AG09319 (cell line): ENCODE results near the gene UNG.

ENCODE experiments used
- DNase-seq: peaks from one replicate; pipeline ENCODE4 v3.0.0-alpha.2; 2010; ENCODE audit warnings: low read depth; ENCODE audit errors: extremely low read depth
- TF ChIP-seq, protein P1 (sequence below): IDR thresholded peaks from 2 replicates; pipeline ENCODE4 v1.5.1; 2011; ENCODE audit warnings: low read depth, mild to moderate bottlenecking, inconsistent platforms, low read length, moderate library complexity

UNG gene

DNA sequence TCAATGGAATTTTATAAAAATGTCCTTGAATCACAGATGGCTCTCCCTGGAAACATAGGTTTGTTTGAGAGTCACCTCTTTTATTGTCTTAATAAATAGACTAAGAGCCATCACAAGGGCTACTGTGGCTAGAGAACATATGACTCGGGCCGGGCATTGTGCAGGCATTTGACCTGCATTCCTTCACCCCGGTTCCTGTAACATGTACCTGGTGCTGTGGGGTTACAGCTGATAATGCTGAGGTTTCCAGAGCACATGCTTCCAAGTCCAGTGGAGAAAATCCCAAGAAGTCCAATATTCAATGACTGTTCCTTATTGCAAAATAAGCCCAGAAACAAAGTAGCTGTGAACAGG is 18.0 kb downstream of the UNG start:
- TF ChIP-seq, protein P1, sequence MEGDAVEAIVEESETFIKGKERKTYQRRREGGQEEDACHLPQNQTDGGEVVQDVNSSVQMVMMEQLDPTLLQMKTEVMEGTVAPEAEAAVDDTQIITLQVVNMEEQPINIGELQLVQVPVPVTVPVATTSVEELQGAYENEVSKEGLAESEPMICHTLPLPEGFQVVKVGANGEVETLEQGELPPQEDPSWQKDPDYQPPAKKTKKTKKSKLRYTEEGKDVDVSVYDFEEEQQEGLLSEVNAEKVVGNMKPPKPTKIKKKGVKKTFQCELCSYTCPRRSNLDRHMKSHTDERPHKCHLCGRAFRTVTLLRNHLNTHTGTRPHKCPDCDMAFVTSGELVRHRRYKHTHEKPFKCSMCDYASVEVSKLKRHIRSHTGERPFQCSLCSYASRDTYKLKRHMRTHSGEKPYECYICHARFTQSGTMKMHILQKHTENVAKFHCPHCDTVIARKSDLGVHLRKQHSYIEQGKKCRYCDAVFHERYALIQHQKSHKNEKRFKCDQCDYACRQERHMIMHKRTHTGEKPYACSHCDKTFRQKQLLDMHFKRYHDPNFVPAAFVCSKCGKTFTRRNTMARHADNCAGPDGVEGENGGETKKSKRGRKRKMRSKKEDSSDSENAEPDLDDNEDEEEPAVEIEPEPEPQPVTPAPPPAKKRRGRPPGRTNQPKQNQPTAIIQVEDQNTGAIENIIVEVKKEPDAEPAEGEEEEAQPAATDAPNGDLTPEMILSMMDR = no peak
- no peak for DNase-seq

DNA sequence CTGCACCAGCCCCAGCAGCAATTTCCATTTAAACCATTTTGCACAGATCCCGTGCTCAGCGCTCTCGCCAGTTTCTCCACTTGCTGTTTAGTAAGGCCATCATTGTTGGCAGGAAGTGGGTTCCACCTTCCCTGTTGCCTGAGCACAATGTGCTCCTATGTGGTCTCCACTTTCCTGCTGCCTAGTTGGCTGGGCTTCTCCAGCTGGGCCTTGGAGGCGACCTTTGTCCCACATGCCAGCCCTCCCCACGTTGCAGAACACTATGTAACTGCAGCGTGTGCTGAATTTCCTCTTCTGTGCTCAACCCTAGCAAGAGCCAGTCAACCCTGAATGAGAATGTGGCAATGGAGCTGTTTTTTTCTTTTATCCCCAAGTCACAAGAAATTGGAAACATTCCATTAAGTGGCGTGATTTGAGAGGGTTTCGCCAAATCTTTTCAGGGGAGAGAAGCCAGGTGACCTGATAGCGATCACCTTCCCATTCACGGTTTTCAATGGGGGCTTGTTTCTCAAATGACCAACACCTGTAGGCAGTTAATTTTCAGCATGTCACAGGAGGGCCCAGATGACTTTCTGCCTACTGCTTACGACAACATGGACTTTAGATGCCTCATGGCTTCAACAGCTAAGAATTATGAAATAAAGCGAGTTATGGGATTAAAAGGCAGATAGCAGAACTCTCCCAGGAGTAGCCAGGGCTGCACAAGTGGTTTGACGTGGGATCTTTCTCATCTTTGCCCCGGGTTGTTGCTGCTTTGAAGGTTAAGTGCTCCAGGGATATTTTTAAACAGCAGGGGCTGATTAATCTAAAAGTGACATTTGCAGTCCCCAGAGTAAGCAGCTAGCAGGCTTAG is 18.6 kb downstream of the UNG start, which contains the start of gene ACACB:
TSS of gene ACACB (plus strand) at position 830 of the 853 bp plus-strand sequence. CDS start 22,819 bp downstream, outside the sequence.
- DNase-seq = no peak
- TF ChIP-seq, protein P1 = no peak

DNA sequence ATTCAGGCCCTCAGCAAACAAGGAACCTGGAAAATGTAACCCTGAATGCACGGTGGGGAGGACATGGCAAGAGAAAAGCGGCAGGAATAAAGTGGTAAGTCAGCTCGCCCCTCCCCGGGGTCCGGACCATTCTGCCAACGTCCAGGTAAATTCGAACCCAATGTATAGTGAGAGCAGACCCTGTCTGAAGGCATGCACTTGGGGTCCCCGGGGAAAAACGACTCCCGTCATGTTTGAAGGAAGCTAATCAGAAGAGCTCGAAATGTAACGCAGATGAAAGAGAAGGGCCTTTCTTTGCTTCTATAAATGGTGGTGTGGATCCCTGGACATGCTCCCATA is 19.2 kb downstream of the UNG start:
- DNase-seq = no peak
- TF ChIP-seq, protein P1 = no peak

DNA sequence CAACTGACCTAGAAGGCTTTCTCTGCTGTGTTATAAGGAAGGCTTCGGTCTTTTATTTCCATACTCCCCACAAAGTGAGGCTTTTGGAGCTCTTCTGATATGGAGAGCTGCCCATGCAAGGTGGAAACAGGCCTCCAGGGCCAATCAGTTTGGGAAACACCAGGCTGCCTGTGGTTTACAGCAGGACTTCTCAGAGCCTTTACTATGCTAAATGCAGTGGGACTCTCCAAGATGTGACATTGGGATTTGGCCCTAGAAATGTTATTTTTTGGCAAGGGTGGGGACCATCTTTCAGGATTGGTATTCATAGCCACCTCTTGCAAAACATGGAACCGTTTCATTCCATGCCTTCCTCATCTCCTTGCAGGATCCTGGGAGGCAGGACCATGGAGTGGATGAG is 22.7 kb downstream of the UNG start:
- TF ChIP-seq, protein P1 = no peak

DNA sequence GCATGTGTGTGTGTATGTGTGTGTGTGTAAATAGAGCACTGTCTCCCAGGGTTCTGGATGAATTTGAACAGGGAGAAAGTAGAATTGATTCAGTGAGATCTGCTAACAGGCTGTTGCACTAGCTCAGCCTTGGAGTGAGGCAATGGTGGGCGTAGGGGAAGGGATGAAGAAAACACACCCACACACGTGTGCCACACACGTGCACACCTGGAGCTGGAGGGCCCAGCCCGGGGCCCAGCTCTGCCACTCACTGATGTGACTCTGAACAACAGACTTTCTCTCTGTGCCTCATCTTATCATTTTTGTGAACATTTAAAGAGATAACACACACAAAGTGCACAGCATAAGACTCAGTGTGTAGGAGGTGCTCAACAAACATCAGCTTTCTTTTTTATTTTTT is 23.2 kb downstream of the UNG start:
- no peak for DNase-seq
- TF ChIP-seq, protein P1 = no peak

More for the DNA sequence above, 22.7 kb downstream of the UNG start:
- no peak for DNase-seq

DNA sequence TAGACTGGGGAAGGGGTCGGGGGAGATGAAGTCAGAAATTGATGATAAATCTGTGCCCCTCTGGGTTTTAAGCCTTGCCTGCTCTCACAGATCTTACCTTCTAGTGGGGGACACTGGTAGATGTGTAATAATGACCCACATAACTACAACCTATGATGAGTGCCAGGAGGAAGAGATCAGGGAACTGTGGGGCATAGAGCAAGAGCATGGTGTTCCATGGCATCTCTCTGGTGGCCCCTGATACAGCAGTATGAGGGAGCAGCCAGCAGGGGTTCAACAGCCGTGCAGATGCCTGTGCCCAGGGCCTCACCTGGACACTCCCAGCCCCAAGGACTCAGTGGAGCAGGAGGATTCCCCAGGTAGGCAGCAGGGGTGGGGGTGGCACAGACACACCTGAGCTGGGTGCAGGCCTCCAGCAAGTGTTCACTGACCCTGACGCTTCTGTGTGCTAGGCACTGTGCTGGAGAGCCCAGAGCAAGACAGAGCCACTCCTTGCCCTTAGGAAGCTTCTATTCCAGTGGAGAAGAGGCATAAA is 24.0 kb downstream of the UNG start:
- no peak for DNase-seq
- TF ChIP-seq, protein P1 = no peak

DNA sequence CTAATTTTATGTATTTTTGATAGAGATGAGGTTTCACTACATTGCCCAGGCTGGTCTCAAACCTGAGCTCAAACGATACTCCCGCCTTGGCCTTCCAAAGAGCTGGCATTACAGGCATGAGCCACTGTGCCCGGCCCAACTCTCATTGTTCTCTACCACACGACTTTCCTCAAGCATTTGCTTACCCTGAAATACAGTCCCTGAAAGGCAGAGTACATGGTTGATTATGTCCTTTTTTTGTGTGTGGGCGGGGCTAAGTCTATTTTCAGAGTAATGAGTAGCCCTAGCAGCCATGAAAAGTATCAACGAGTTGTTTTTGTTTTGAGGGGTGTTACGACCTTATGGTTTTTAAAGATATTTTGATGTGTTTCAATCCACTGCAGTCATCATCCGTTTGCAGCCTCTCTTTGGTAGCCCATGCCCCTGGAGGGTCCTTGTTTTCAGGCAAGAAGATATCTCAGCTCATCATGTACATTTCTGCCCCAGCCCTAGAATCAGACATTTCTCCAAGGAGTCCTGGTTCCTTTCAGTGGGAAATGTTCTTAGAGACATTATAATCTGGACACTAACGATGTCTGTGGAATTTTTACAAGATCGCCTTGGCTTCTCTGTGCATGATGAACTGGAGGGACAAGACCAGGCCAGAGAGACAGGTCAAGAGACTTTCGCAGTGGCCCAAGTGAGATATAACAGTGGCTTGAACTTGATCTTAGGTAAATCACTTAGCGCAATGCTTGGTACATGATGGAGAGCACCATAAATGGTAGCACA is 27.7 kb downstream of the UNG start:
- TF ChIP-seq, protein P1 = no peak

More for the DNA sequence above, 27.7 kb downstream of the UNG start:
- DNase-seq = no peak
